Measurements from ENCODE around the gene NUCB1. TPM values are rescaled to one million over a fixed set of nuclear protein-coding genes. Genes with fewer than 3 reads are reported as not detected.
A peak's percentile ranks its signal among the peaks of the same experiment; 100 is the strongest.

NUCB1 gene
- total RNA-seq, 1 experiment from 2014 or later = 199 TPM

GRCh38 chr19:48934837-48935236 lies 34.7 kb downstream of the NUCB1 start:
- no peak for DNase-seq (ENCODE audit: low spot score)

- no peak for DNase-seq (ENCODE audit: low spot score)
Measured at GRCh38 chr19:48935864-48936263, 35.8 kb downstream of the NUCB1 start.

- DNase-seq (ENCODE audit: low spot score) = no peak
Measured at GRCh38 chr19:48938256-48938655, 38.1 kb downstream of the NUCB1 start.

- DNase-seq (ENCODE audit: low spot score) = no peak
Measured at GRCh38 chr19:48940902-48941301, 40.8 kb downstream of the NUCB1 start.

- DNase-seq (ENCODE audit: low spot score) = no peak
Measured at GRCh38 chr19:48943081-48943480, 43.0 kb downstream of the NUCB1 start.

GRCh38 chr19:48945415-48945814 lies 45.3 kb downstream of the NUCB1 start:
- DNase-seq (ENCODE audit: low spot score) = no peak

GRCh38 chr19:48945817-48946216 lies 45.7 kb downstream of the NUCB1 start:
- DNase-seq (ENCODE audit: low spot score) = no peak

GRCh38 chr19:48946463-48947257 lies 46.5 kb downstream of the NUCB1 start:
- no peak for DNase-seq (ENCODE audit: low spot score)

GRCh38 chr19:48947258-48947542 lies 47.1 kb downstream of the NUCB1 start:
- DNase-seq (ENCODE audit: low spot score) = no peak

- no peak for DNase-seq (ENCODE audit: low spot score)
Measured at GRCh38 chr19:48950159-48950558, 50.0 kb downstream of the NUCB1 start.

- DNase-seq (ENCODE audit: low spot score) = no peak
Measured at GRCh38 chr19:48950830-48951519, 50.9 kb downstream of the NUCB1 start.

- DNase-seq (ENCODE audit: low spot score) = no peak
Measured at GRCh38 chr19:48953141-48953540, 53.0 kb downstream of the NUCB1 start.

- no peak for DNase-seq (ENCODE audit: low spot score)
Measured at GRCh38 chr19:48953990-48954594, 54.0 kb downstream of the NUCB1 start.

GRCh38 chr19:48954595-48955307 lies 54.6 kb downstream of the NUCB1 start, which contains the start of gene BAX:
TSS of gene BAX (plus strand) at chr19:48954875. CDS start at chr19:48954929, 54 bp downstream.
- peak; percentile 99 for DNase-seq (ENCODE audit: low spot score)

- DNase-seq (ENCODE audit: low spot score) = no peak
Measured at GRCh38 chr19:48955308-48955958, 55.3 kb downstream of the NUCB1 start.

- DNase-seq (ENCODE audit: low spot score) = no peak
Measured at GRCh38 chr19:48958006-48958405, 57.9 kb downstream of the NUCB1 start.

- no peak for DNase-seq (ENCODE audit: low spot score)
Measured at GRCh38 chr19:48959341-48960239, 59.5 kb downstream of the NUCB1 start.

- DNase-seq (ENCODE audit: low spot score) = no peak
Measured at GRCh38 chr19:48961051-48961649, 61.0 kb downstream of the NUCB1 start.

GRCh38 chr19:48961673-48962028 lies 61.5 kb downstream of the NUCB1 start:
- no peak for DNase-seq (ENCODE audit: low spot score)

Measured in H4 (cell line).